BLaER1 treated with 17β-estradiol and CSF1 and Interleukin-3, amounts not matched to agents 10 nM and 100 nM (cell line): ENCODE results near the gene IVNS1ABP.
"Not testable (repeated sequence)": the region's sequence is repeated elsewhere in the genome, so short reads cannot be mapped to it uniquely, and the experiment has no call there.

Source experiments
- H3K27ac ChIP-seq, 11 experiments: shearing (Covaris generic); formaldehyde crosslinking; 2 replicates each; pipeline ENCODE4 v1.8.1; 2022
- H3K27me3 ChIP-seq, 11 experiments: shearing (Covaris generic); formaldehyde crosslinking; 2 replicates each; pipeline ENCODE4 v1.8.1; 2022
- H3K36me3 ChIP-seq, 11 experiments: shearing (Covaris generic); formaldehyde crosslinking; 2 replicates each; pipeline ENCODE4 v1.8.1; 2022
- H3K4me1 ChIP-seq, 10 experiments: shearing (Covaris generic); formaldehyde crosslinking; 2 replicates each; pipeline ENCODE4 v1.8.1; 2022
- H3K4me2 ChIP-seq, 11 experiments: shearing (Covaris generic); formaldehyde crosslinking; 2 replicates each; pipeline ENCODE4 v1.8.1; 2022
- H3K4me3 ChIP-seq, 10 experiments: shearing (Covaris generic); formaldehyde crosslinking; 2 replicates each; pipeline ENCODE4 v1.8.1; 2022
- H3K9ac ChIP-seq, 11 experiments: shearing (Covaris generic); formaldehyde crosslinking; 2 replicates each; pipeline ENCODE4 v1.8.1; 2022
- H3K9me3 ChIP-seq, 11 experiments: shearing (Covaris generic); formaldehyde crosslinking; replicated peaks in 1 of 11; 2 replicates each; pipeline ENCODE4 v1.8.1; 2022
- H4K20me1 ChIP-seq, 11 experiments: shearing (Covaris generic); formaldehyde crosslinking; 2 replicates each; pipeline ENCODE4 v1.8.1; 2022
- Cebpa-rat ChIP-seq, 11 experiments: shearing (Covaris generic); IDR thresholded peaks; 2 replicates each; pipeline ENCODE4 v1.8.1; 2022

The IVNS1ABP gene

GRCh38 chr1:185322636-185323035, 5.6 kb upstream of the IVNS1ABP start:
- Histone ChIP-seq H3K4me2 (no peak overlapping the region), H3K36me3 (no peaks in the 10 kb centered on the region; a peak in 1 of 22 replicates), H3K4me1 (peaks cover 15 to 26% (median 18%) of the 10 kb centered on the region in 10 experiments), H3K9ac (no peak overlapping the region), H3K27me3 (no peaks in the 10 kb centered on the region), H3K4me3 (no peak overlapping the region), H3K27ac (no peak overlapping the region), H4K20me1 (no peaks in the 10 kb centered on the region), H3K9me3 (peaks cover 14 to 37% (median 18%) of the 10 kb centered on the region in 11 experiments; a peak in 19 of 22 replicates)
- no peak for TF ChIP-seq Cebpa-rat (IDR thresholded peaks at IDR 0.05)

- H3K27me3 ChIP-seq, H3K27ac ChIP-seq, H3K9ac ChIP-seq, H3K36me3 ChIP-seq, H3K4me2 ChIP-seq, H3K4me3 ChIP-seq, H4K20me1 ChIP-seq: not testable (repeated sequence)
- Histone ChIP-seq H3K9me3 (peaks cover 14 to 30% (median 18%) of the 10 kb centered on the region in 11 experiments; a peak in 19 of 22 replicates), H3K4me1 (peaks cover 15 to 26% (median 18%) of the 10 kb centered on the region in 10 experiments)
Measured at GRCh38 chr1:185321653-185322221, 4.7 kb upstream of the IVNS1ABP start.

- peaks cover 14 to 30% (median 18%) of the 10 kb centered on the region in 11 experiments; a peak in 19 of 22 replicates for H3K9me3 ChIP-seq
- H3K4me2 ChIP-seq, H3K36me3 ChIP-seq, H4K20me1 ChIP-seq, H3K9ac ChIP-seq, H3K4me3 ChIP-seq, H3K27ac ChIP-seq, H3K27me3 ChIP-seq: not testable (repeated sequence)
- H3K4me1 ChIP-seq: peaks cover 14 to 26% (median 18%) of the 10 kb centered on the region in 10 experiments
Measured at GRCh38 chr1:185321104-185321503, 4.1 kb upstream of the IVNS1ABP start.

- Histone ChIP-seq H4K20me1 (peaks cover 20 to 29% (median 24%) of the 10 kb centered on the region in 11 experiments), H3K36me3 (peaks cover 0 to 17% (median 4%) of the 10 kb centered on the region in 11 experiments; a peak in 8 of 22 replicates), H3K4me3 (no peak overlapping the region), H3K27ac (peak overlapping the region in 5 of 11 experiments; percentile 30 to 99 (median 32); a peak in 6 of 22 replicates), H3K4me1 (peaks cover 18 to 31% (median 27%) of the 10 kb centered on the region in 10 experiments), H3K9ac (no peak overlapping the region), H3K27me3 (no peaks in the 10 kb centered on the region), H3K4me2 (peak overlapping the region; percentile 10 to 95 (median 47); a peak in 18 of 22 replicates), H3K9me3 (peaks cover 14 to 26% (median 18%) of the 10 kb centered on the region in 11 experiments; a peak in 19 of 22 replicates)
- peak in 4 of 11 experiments; percentile 7 to 50 (median 22); a peak in 2 of 22 replicates for TF ChIP-seq Cebpa-rat (IDR thresholded peaks at IDR 0.05)
Measured at GRCh38 chr1:185319139-185319475, 2.1 kb upstream of the IVNS1ABP start.

GRCh38 chr1:185318431-185319138, 1.5 kb upstream of the IVNS1ABP start:
- Histone ChIP-seq H3K4me3 (peak overlapping the region in 6 of 10 experiments; percentile 87 to 100 (median 92); a peak in 9 of 20 replicates), H3K9ac (peak overlapping the region; percentile 85 to 100 (median 97); a peak in 18 of 22 replicates), H3K4me2 (peak overlapping the region; percentile 74 to 95 (median 90)), H3K9me3 (peaks cover 14 to 22% (median 18%) of the 10 kb centered on the region in 11 experiments; a peak in 19 of 22 replicates), H4K20me1 (peaks cover 25 to 34% (median 30%) of the 10 kb centered on the region in 11 experiments), H3K27ac (peak overlapping the region; percentile 91 to 100 (median 96); a peak in 21 of 22 replicates), H3K4me1 (peaks cover 24 to 36% (median 32%) of the 10 kb centered on the region in 10 experiments), H3K36me3 (peaks cover 0 to 22% (median 5%) of the 10 kb centered on the region in 11 experiments; a peak in 8 of 22 replicates), H3K27me3 (no peaks in the 10 kb centered on the region)
- TF ChIP-seq Cebpa-rat (IDR thresholded peaks at IDR 0.05): no peak

- Histone ChIP-seq H3K9me3 (peaks cover 14 to 20% (median 17%) of the 10 kb centered on the region in 11 experiments; a peak in 19 of 22 replicates), H3K4me1 (peaks cover 30 to 43% (median 38%) of the 10 kb centered on the region in 10 experiments)
Measured at GRCh38 chr1:185317886-185318310, 855 bp upstream of the IVNS1ABP start.

GRCh38 chr1:185316163-185317033, 645 bp downstream of the IVNS1ABP start:
- Histone ChIP-seq H3K9ac (peak overlapping the region; percentile 95 to 100 (median 98)), H3K27ac (peak overlapping the region; percentile 95 to 100 (median 98)), H4K20me1 (peaks cover 47 to 56% (median 51%) of the 10 kb centered on the region in 11 experiments), H3K4me3 (peak overlapping the region; percentile 87 to 100 (median 92)), H3K36me3 (peaks cover 8 to 37% (median 13%) of the 10 kb centered on the region in 11 experiments; a peak in 19 of 22 replicates), H3K4me1 (peaks cover 42 to 58% (median 47%) of the 10 kb centered on the region in 10 experiments), H3K4me2 (peak overlapping the region; percentile 78 to 96 (median 87)), H3K27me3 (no peaks in the 10 kb centered on the region), H3K9me3 (peaks cover 7 to 12% (median 11%) of the 10 kb centered on the region in 11 experiments; a peak in 19 of 22 replicates)
- TF ChIP-seq Cebpa-rat (IDR thresholded peaks at IDR 0.05): no peak

More at GRCh38 chr1:185317886-185318310, 855 bp upstream of the IVNS1ABP start:
- Histone ChIP-seq H3K4me2 (peak overlapping the region; percentile 74 to 95 (median 90)), H3K4me3 (peak overlapping the region; percentile 87 to 100 (median 92)), H4K20me1 (peaks cover 32 to 41% (median 36%) of the 10 kb centered on the region in 11 experiments), H3K27me3 (no peaks in the 10 kb centered on the region), H3K27ac (peak overlapping the region; percentile 91 to 100 (median 96)), H3K9ac (peak overlapping the region; percentile 85 to 100 (median 97)), H3K36me3 (peaks cover 0 to 23% (median 5%) of the 10 kb centered on the region in 11 experiments; a peak in 8 of 22 replicates)
- TF ChIP-seq Cebpa-rat (IDR thresholded peaks at IDR 0.05): no peak

- Histone ChIP-seq H3K4me1 (peaks cover 42 to 62% (median 54%) of the 10 kb centered on the region in 10 experiments), H3K4me2 (peak overlapping the region; percentile 78 to 96 (median 87)), H3K36me3 (peaks cover 16 to 45% (median 22%) of the 10 kb centered on the region in 11 experiments), H3K27ac (peak overlapping the region; percentile 95 to 100 (median 98)), H3K27me3 (no peaks in the 10 kb centered on the region), H3K9ac (peak overlapping the region; percentile 95 to 100 (median 98)), H4K20me1 (peaks cover 55 to 64% (median 60%) of the 10 kb centered on the region in 11 experiments), H3K9me3 (peaks cover 0 to 4% (median 2%) of the 10 kb centered on the region in 11 experiments; a peak in 9 of 22 replicates), H3K4me3 (peak overlapping the region; percentile 87 to 100 (median 92))
- TF ChIP-seq Cebpa-rat (IDR thresholded peaks at IDR 0.05): no peak
Measured at GRCh38 chr1:185315445-185316071, 1.5 kb downstream of the IVNS1ABP start.
